Mesothelial cell of epicardium (in vitro differentiated cells): Measurements from ENCODE around the gene MAP3K1. TPM values are rescaled to one million over a fixed set of nuclear protein-coding genes. Genes with fewer than 3 reads are reported as not detected.

Experiments
- DNase-seq, 2 experiments: peaks; one replicate each; pipeline ENCODE4 v3.0.0; 2021; ENCODE audit warnings: low spot score in 2 of 2; ENCODE audit not compliant: unreplicated experiment in 2 of 2
- H3K27ac Mint-ChIP-seq: 2 replicates; pipeline ENCODE4 v1.8.0; 2021; ENCODE audit warnings: mixed read lengths
- H3K27me3 Mint-ChIP-seq: 2 replicates; pipeline ENCODE4 v1.8.0; 2021; ENCODE audit warnings: low read depth, mixed read lengths
- H3K36me3 Mint-ChIP-seq: 2 replicates; pipeline ENCODE4 v1.8.0; 2021; ENCODE audit warnings: mixed read lengths
- H3K4me1 Mint-ChIP-seq: 2 replicates; pipeline ENCODE4 v1.8.0; 2021; ENCODE audit warnings: mixed read lengths
- H3K4me3 Mint-ChIP-seq: 2 replicates; pipeline ENCODE4 v1.8.0; 2021; ENCODE audit warnings: mild to moderate bottlenecking, moderate library complexity, mixed read lengths
- H3K9me3 Mint-ChIP-seq: 2 replicates; pipeline ENCODE4 v1.8.0; 2021; ENCODE audit warnings: mixed read lengths
- CTCF ChIP-seq: fragments of 200-600 bp; sonication (generic); IDR thresholded peaks from one replicate; pipeline ENCODE4 v1.5.0; 2021; ENCODE audit warnings: antibody characterized with exemption; ENCODE audit not compliant: unreplicated experiment
- total RNA-seq: library from RNA; stranded (reverse); gene quantifications from 3 replicates; pipeline ENCODE4 v1.2.1, GENCODE V29; 2021

Gene MAP3K1
- total RNA-seq, 1 donor from 2014 or later: 54.8 TPM

GRCh38 chr5:56856541-56857178, 41.3 kb downstream of the MAP3K1 start:
- TF ChIP-seq CTCF: no peak
- Mint-ChIP-seq H3K27ac (peak overlapping the region; percentile 65), H3K27me3 (no peaks in the 10 kb centered on the region)

GRCh38 chr5:56858777-56859442, 43.6 kb downstream of the MAP3K1 start:
- no peaks in the 10 kb centered on the region for H3K27me3 Mint-ChIP-seq
- H3K36me3 Mint-ChIP-seq: peaks cover 20% of the 10 kb centered on the region
- TF ChIP-seq CTCF: no peak
- H3K9me3 Mint-ChIP-seq: peaks cover 3% of the 10 kb centered on the region
- H3K4me1 Mint-ChIP-seq: peaks cover 28% of the 10 kb centered on the region
- no peak overlapping the region for H3K4me3 Mint-ChIP-seq
- peak overlapping the region; percentile 86 for H3K27ac Mint-ChIP-seq
- DNase-seq: no peak

More at GRCh38 chr5:56856541-56857178, 41.3 kb downstream of the MAP3K1 start:
- Mint-ChIP-seq H3K36me3 (peaks cover 10% of the 10 kb centered on the region), H3K9me3 (peaks cover 2% of the 10 kb centered on the region), H3K4me3 (no peak overlapping the region), H3K4me1 (peaks cover 42% of the 10 kb centered on the region)
- DNase-seq: no peak

DNA sequence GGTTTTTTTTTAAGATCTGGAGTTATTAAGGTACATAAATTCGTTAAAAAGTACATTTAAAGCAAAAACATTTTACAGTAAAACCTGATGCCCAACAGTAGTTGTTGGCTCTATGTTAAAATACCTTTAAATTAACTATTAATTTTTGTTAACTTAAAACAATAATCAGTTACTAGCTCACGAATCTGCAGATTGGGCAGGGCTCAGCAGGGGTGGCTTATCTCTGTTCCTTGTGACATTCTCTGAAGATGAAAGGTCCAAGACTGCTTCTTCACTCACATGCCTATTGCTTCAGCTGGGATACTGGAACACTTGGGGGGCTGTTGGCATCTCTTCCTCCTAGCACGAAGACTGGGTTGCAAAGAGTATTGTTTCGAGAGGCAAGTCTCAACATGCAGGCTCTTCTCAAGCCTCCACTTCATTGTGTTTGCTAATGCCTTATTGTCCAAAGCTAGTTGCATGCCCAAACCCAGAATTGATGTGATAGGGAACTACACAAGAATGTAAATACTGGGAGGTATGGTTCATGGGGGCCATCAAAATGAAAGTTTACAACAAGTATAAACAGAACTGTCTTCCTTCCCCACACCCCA, 46.6 kb downstream of the MAP3K1 start:
- Mint-ChIP-seq H3K27ac (no peak overlapping the region), H3K36me3 (peaks cover 26% of the 10 kb centered on the region), H3K4me3 (no peak overlapping the region), H3K9me3 (peaks cover 3% of the 10 kb centered on the region), H3K4me1 (peaks cover 7% of the 10 kb centered on the region), H3K27me3 (no peaks in the 10 kb centered on the region)
- no peak for TF ChIP-seq CTCF
- no peak for DNase-seq

- peaks cover 3% of the 10 kb centered on the region for H3K9me3 Mint-ChIP-seq
- peaks cover 26% of the 10 kb centered on the region for H3K36me3 Mint-ChIP-seq
- no peaks in the 10 kb centered on the region for H3K27me3 Mint-ChIP-seq
- H3K4me3 Mint-ChIP-seq: no peak overlapping the region
- peaks cover 7% of the 10 kb centered on the region for H3K4me1 Mint-ChIP-seq
- no peak overlapping the region for H3K27ac Mint-ChIP-seq
- DNase-seq: no peak
- no peak for TF ChIP-seq CTCF
Observed at GRCh38 chr5:56862909-56863308, 47.6 kb downstream of the MAP3K1 start.

DNA sequence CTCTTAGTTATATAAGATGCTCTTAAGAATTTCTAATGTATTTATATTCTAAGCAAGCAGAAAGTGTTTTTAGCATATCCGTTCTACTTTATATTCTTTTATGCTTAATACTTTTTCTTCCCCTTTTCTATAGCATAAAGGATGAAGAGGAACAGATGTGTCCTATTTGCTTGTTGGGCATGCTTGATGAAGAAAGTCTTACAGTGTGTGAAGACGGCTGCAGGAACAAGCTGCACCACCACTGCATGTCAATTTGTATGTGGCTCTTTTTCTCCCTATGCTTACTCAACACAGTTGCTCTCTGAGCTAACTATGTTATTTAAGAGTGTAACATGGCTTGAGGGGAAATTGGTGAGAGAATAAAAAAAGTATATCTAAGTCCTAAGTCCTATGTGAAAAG, 56.4 kb downstream of the MAP3K1 start:
- no peak overlapping the region for H3K4me3 Mint-ChIP-seq
- H3K27ac Mint-ChIP-seq: no peak overlapping the region
- no peak for DNase-seq
- no peaks in the 10 kb centered on the region for H3K4me1 Mint-ChIP-seq
- TF ChIP-seq CTCF: no peak
- H3K27me3 Mint-ChIP-seq: no peaks in the 10 kb centered on the region
- H3K9me3 Mint-ChIP-seq: no peaks in the 10 kb centered on the region
- peaks cover 46% of the 10 kb centered on the region for H3K36me3 Mint-ChIP-seq
